ENCODE measurements around the gene CHST11. TPM values are rescaled to one million over a fixed set of nuclear protein-coding genes. Genes with fewer than 3 reads are reported as not detected.

The CHST11 gene
- total and polyA plus RNA-seq, 2 of the 4 experiments (the other 2 are of a cell fraction): 1.4 to 2.7 TPM

GRCh38 chr12:104416136-104416535 lies 40.6 kb upstream of the CHST11 start:
- H4K5ac ChIP-seq (ENCODE audit: low read depth, low read length): no peak overlapping the region
- H3K27ac ChIP-seq (ENCODE audit: insufficient read depth, low read length): no peak overlapping the region
- dilution Hi-C loops (cut with HindIII; ENCODE audit: low sequenced_read_pairs, unreplicated experiment) (no loop called here), in situ Hi-C loops (cut with MboI; ENCODE audit: low sequenced_read_pairs) (no loop called here), intact Hi-C loops (cut with micrococcal nuclease) (no loop called here)
- no peak overlapping the region for H3K4me3 ChIP-seq (ENCODE audit: insufficient read depth, low read depth, low read length)
- no peak overlapping the region for H3K18ac ChIP-seq (ENCODE audit: low read depth, low read length)
- H3K4me1 ChIP-seq (ENCODE audit: control insufficient read depth, insufficient read depth, low read length): no peaks in the 10 kb centered on the region
- no peak overlapping the region for H2BK120ac ChIP-seq (ENCODE audit: low read depth, low read length)
- no peaks in the 10 kb centered on the region for H3K36me3 ChIP-seq (ENCODE audit: control insufficient read depth, insufficient read depth, low read length)
- no peak overlapping the region for H3K4me2 ChIP-seq (ENCODE audit: low read depth, low read length)
- H3K9me3 ChIP-seq (ENCODE audit: control insufficient read depth, insufficient read depth, low read length): no peaks in the 10 kb centered on the region
- no peak overlapping the region for H2BK20ac ChIP-seq (ENCODE audit: low read depth, low read length)
- no peak overlapping the region for H3K9ac ChIP-seq (ENCODE audit: low read depth, low read length)
- no peaks in the 10 kb centered on the region for H3K79me1 ChIP-seq (ENCODE audit: low read depth in 1 of 2, low read length in 2 of 2)
- CTCF ChIA-PET: no interaction called here
- POLR2A ChIA-PET (ENCODE audit: unreplicated experiment): no interaction called here
- no peak overlapping the region for H2AK5ac ChIP-seq (ENCODE audit: low read depth, low read length)
- no peaks in the 10 kb centered on the region for H4K20me1 ChIP-seq (ENCODE audit: insufficient read depth, low read length)
- no TSS peak for BruUV-seq (replicated peaks)
- no peaks in the 10 kb centered on the region for H3K9me1 ChIP-seq (ENCODE audit: insufficient read depth, low read length)
- no peak overlapping the region for H2AK9ac ChIP-seq (replicated peaks; ENCODE audit: low read depth, low read length, poor library complexity)
- no peak overlapping the region for H3K23ac ChIP-seq (ENCODE audit: low read depth, low read length)
- H2AFZ ChIP-seq (replicated peaks; ENCODE audit: low read length, poor library complexity): no peak overlapping the region
- TF ChIP-seq POLR2A (IDR thresholded peaks at IDR 0.05; ENCODE audit: low read depth, low read length) (no peak), RCOR1 (IDR thresholded peaks at IDR 0.05; ENCODE audit: insufficient replicate concordance, low read length) (no peak), CTCF (conservative IDR thresholded peaks at IDR 0.05; ENCODE audit: low read depth, low read length) (no peak), FOS (IDR thresholded peaks at IDR 0.05; ENCODE audit: low read depth, low read length) (no peak), BHLHE40 (IDR thresholded peaks at IDR 0.05; ENCODE audit: low read depth, low read length) (no peak), SMC3 (IDR thresholded peaks at IDR 0.05; ENCODE audit: low read depth, low read length) (no peak), MXI1 (IDR thresholded peaks at IDR 0.05; ENCODE audit: borderline replicate concordance, low read depth, low read length) (no peak), ELK1 (IDR thresholded peaks at IDR 0.05; ENCODE audit: borderline replicate concordance, low read depth, low read length) (no peak), RFX5 (IDR thresholded peaks at IDR 0.05; ENCODE audit: low read depth, low read length) (no peak), MAFK (IDR thresholded peaks at IDR 0.05; ENCODE audit: low read depth, low read length) (no peak), RAD21 (IDR thresholded peaks at IDR 0.05; ENCODE audit: low read length) (no peak), CEBPB (IDR thresholded peaks at IDR 0.05; ENCODE audit: low read depth, low read length) (no peak), USF2 (IDR thresholded peaks at IDR 0.05; ENCODE audit: low read depth, low read length) (no peak)
- DNase-seq: no peak
- H4K91ac ChIP-seq (ENCODE audit: insufficient read depth, low read depth, low read length): no peak overlapping the region
- H4K8ac ChIP-seq (ENCODE audit: low read depth in 2 of 2, low read length in 2 of 2): no peak overlapping the region
- peaks cover 37% of the 10 kb centered on the region for H3K27me3 ChIP-seq (ENCODE audit: control insufficient read depth, insufficient read depth, low read length)
- H2BK15ac ChIP-seq (ENCODE audit: low read depth, low read length): no peak overlapping the region
- H3K56ac ChIP-seq (ENCODE audit: extremely low read depth, insufficient read depth, low read length): no peak overlapping the region
- no peak overlapping the region for H3K14ac ChIP-seq (replicated peaks; ENCODE audit: low read depth, low read length)
- 89% methylated on average over 3 of the region's 6 CpGs; no CpG with 5 or more reads in 1 of the 2 experiments for WGBS, 2 experiments (ENCODE audit: extremely low coverage in 2 of 2, insufficient read length in 1 of 2)
- ATAC-seq (ENCODE audit: low read depth): no peak
- H2BK5ac ChIP-seq (ENCODE audit: low read depth, low read length, poor library complexity, severe bottlenecking): no peak overlapping the region
- no peak overlapping the region for H3K4ac ChIP-seq (ENCODE audit: low read depth, low read length)
